H1 (cell line): ENCODE measurements around the gene SLC7A5. TPM values are rescaled to one million over a fixed set of nuclear protein-coding genes. Genes with fewer than 3 reads are reported as not detected.
"Not testable (repeated sequence)": the region's sequence is repeated elsewhere in the genome, so short reads cannot be mapped to it uniquely, and the experiment has no call there.

Experiments
- CTCF ChIA-PET: fragments of 300-600 bp; sonication (Branson Sonifier 250); formaldehyde crosslinking; loops from one replicate; lab custom pipeline; 2021; ENCODE audit not compliant: partially characterized antibody; lab: Charles Lee
- POLR2A ChIA-PET: fragments of 300-600 bp; sonication (Branson Sonifier 250); formaldehyde crosslinking; loops from one replicate; lab custom pipeline; 2021; ENCODE audit warnings: inconsistent platforms; ENCODE audit not compliant: partially characterized antibody; lab: Charles Lee
- DNase-seq, 2 experiments: peaks; one replicate each; pipeline versions ENCODE4 v3.0.0 to v3.0.0-alpha.2; 2010 to 2022; ENCODE audit warnings: low spot score in 2 of 2, low read depth in 1 of 2, mixed read lengths in 1 of 2
- FAIRE-seq: peaks from 2 replicates; lab custom pipeline; 2011; peaks lifted over from hg19 to GRCh38; lab: Jason Lieb, UNC
- H2AFZ ChIP-seq: 2 replicates; pipeline ENCODE4 v1.8.1; 2012; ENCODE audit warnings: low read length, inconsistent platforms
- H2AK5ac ChIP-seq: 2 replicates; pipeline ENCODE4 v1.6.1; 2013; ENCODE audit warnings: low read depth, low read length
- H2BK120ac ChIP-seq: replicated peaks from 2 replicates; pipeline ENCODE3; 2013; ENCODE audit warnings: low read depth, low read length, inconsistent platforms
- H2BK12ac ChIP-seq: 2 replicates; pipeline ENCODE4 v1.6.1; 2013; ENCODE audit warnings: low read depth, low read length
- H2BK15ac ChIP-seq: 2 replicates; pipeline ENCODE4 v1.6.1; 2013; ENCODE audit warnings: low read length
- H2BK20ac ChIP-seq: 2 replicates; pipeline ENCODE4 v1.6.1; 2013; ENCODE audit warnings: low read length
- H2BK5ac ChIP-seq: 2 replicates; pipeline ENCODE4 v1.6.1; 2013; ENCODE audit warnings: low read depth, low read length
- H3K14ac ChIP-seq: 2 replicates; pipeline ENCODE4 v1.6.1; 2013; ENCODE audit warnings: inconsistent platforms; ENCODE audit not compliant: insufficient read length
- H3K18ac ChIP-seq: 2 replicates; pipeline ENCODE4 v1.6.1; 2013; ENCODE audit warnings: low read length; ENCODE audit errors: extremely low read depth
- H3K23ac ChIP-seq: 2 replicates; pipeline ENCODE4 v1.6.1; 2013; ENCODE audit warnings: inconsistent platforms; ENCODE audit not compliant: insufficient read length
- H3K23me2 ChIP-seq: 2 replicates; pipeline ENCODE4 v1.6.1; 2013; ENCODE audit warnings: low read depth, low read length
- H3K27ac ChIP-seq: 2 replicates; pipeline ENCODE4 v1.6.1; 2011; ENCODE audit warnings: low read depth, low read length, inconsistent platforms
- H3K27me3 ChIP-seq, 4 experiments: replicated peaks in 1 of 4; 1 replicate in 1 of 4; 2 replicates in 3 of 4; pipeline versions ENCODE4 v1.6.1 to v1.8.1; 2011 to 2013; ENCODE audit warnings: low read length in 3 of 4, mild to moderate bottlenecking in 3 of 4, inconsistent platforms in 2 of 4, mixed read lengths in 2 of 4, moderate library complexity in 1 of 4; ENCODE audit not compliant: control insufficient read depth in 3 of 4, insufficient read depth in 3 of 4; ENCODE audit errors: extremely low read depth in 1 of 4
- H3K36me3 ChIP-seq, 4 experiments: 2 replicates each; pipeline versions ENCODE4 v1.6.1 to v1.8.1; 2011 to 2013; ENCODE audit warnings: mild to moderate bottlenecking in 4 of 4, low read length in 3 of 4, moderate library complexity in 2 of 4, control low read depth in 1 of 4, inconsistent platforms in 1 of 4; ENCODE audit not compliant: insufficient read depth in 4 of 4, control insufficient read depth in 2 of 4
- H3K4ac ChIP-seq: replicated peaks from 2 replicates; pipeline ENCODE3; 2013; ENCODE audit warnings: low read length, low read depth, mixed read lengths, inconsistent platforms; ENCODE audit not compliant: insufficient read length
- H3K4me1 ChIP-seq, 4 experiments: replicated peaks in 1 of 4; 1 replicate in 1 of 4; 2 replicates in 3 of 4; pipeline versions ENCODE4 v1.6.1 to v1.8.1; 2011 to 2013; ENCODE audit warnings: low read length in 3 of 4, inconsistent platforms in 2 of 4, mixed read lengths in 1 of 4; ENCODE audit not compliant: insufficient read depth in 4 of 4, control insufficient read depth in 3 of 4
- H3K4me2 ChIP-seq, 2 experiments: 2 replicates each; pipeline versions ENCODE4 v1.6.1 to v1.8.1; 2011 to 2013; ENCODE audit warnings: low read depth in 2 of 2, low read length in 2 of 2, control low read depth in 1 of 2, inconsistent platforms in 1 of 2, mild to moderate bottlenecking in 1 of 2; ENCODE audit not compliant: insufficient read depth in 1 of 2
- H3K4me3 ChIP-seq, 4 experiments: fragments of 200-600, 300-600 bp in 1 of 4; sonication (generic), shearing (Covaris generic), sonication (Bioruptor Twin) in 1 of 4; 2 replicates each; pipeline versions ENCODE4 v1.5.1 to v1.8.1; 2011 to 2016; ENCODE audit warnings: low read length in 4 of 4, low read depth in 3 of 4, control low read depth in 2 of 4, inconsistent platforms in 2 of 4, mild to moderate bottlenecking in 2 of 4, mixed read lengths in 1 of 4, moderate library complexity in 1 of 4; ENCODE audit not compliant: insufficient read depth in 2 of 4; ENCODE audit errors: extremely low read depth in 1 of 4
- H3K56ac ChIP-seq: replicated peaks from 2 replicates; pipeline ENCODE3; 2013; ENCODE audit warnings: low read depth, mild to moderate bottlenecking, mixed read lengths, low read length, inconsistent platforms; ENCODE audit not compliant: insufficient read length
- H3K79me1 ChIP-seq: 2 replicates; pipeline ENCODE4 v1.6.1; 2013; ENCODE audit warnings: low read depth, low read length, control low read depth
- H3K79me2 ChIP-seq, 2 experiments: 2 replicates each; pipeline versions ENCODE4 v1.6.1 to v1.8.1; 2012 to 2013; ENCODE audit warnings: low read length in 2 of 2, mild to moderate bottlenecking in 2 of 2, inconsistent platforms in 1 of 2; ENCODE audit not compliant: insufficient read depth in 2 of 2, control insufficient read depth in 1 of 2
- H3K9ac ChIP-seq, 4 experiments: replicated peaks in 1 of 4; 1 replicate in 1 of 4; 2 replicates in 3 of 4; pipeline versions ENCODE4 v1.6.1 to v1.8.1; 2011 to 2013; ENCODE audit warnings: low read depth in 3 of 4, low read length in 3 of 4, control low read depth in 2 of 4, mild to moderate bottlenecking in 2 of 4, moderate library complexity in 2 of 4, inconsistent platforms in 1 of 4; ENCODE audit errors: extremely low read depth in 1 of 4
- H3K9me3 ChIP-seq, 2 experiments: 2 replicates each; pipeline versions ENCODE4 v1.6.1 to v1.8.1; 2012 to 2013; ENCODE audit warnings: mild to moderate bottlenecking in 2 of 2, moderate library complexity in 2 of 2, control low read depth in 1 of 2, inconsistent platforms in 1 of 2, low read depth in 1 of 2, low read length in 1 of 2, mixed read lengths in 1 of 2; ENCODE audit not compliant: insufficient read depth in 2 of 2
- H4K20me1 ChIP-seq, 2 experiments: replicated peaks in 1 of 2; 2 replicates each; pipeline versions ENCODE3 to v1.8.1; 2011 to 2013; ENCODE audit warnings: inconsistent platforms in 2 of 2, low read length in 2 of 2, mild to moderate bottlenecking in 1 of 2; ENCODE audit not compliant: insufficient read depth in 2 of 2, control insufficient read depth in 1 of 2
- H4K5ac ChIP-seq: 2 replicates; pipeline ENCODE4 v1.6.1; 2013; ENCODE audit warnings: low read length, low read depth, mixed read lengths, inconsistent platforms; ENCODE audit not compliant: insufficient read length
- H4K8ac ChIP-seq: 2 replicates; pipeline ENCODE4 v1.8.0; 2013; ENCODE audit warnings: mild to moderate bottlenecking, moderate library complexity, low read length, inconsistent platforms; ENCODE audit not compliant: insufficient read depth; ENCODE audit errors: extremely low read depth
- H4K91ac ChIP-seq: replicated peaks from 2 replicates; pipeline ENCODE3; 2013; ENCODE audit warnings: low read length, mixed read lengths, inconsistent platforms; ENCODE audit not compliant: insufficient read length
- WGBS, 2 experiments: shearing (Covaris generic) in 1 of 2; methylation state at CpG; one replicate each; pipeline versions ENCODE4 v1.1.6 to v1.1.7; 2013 to 2015; ENCODE audit warnings: low lambda C conversion rate in 2 of 2, mixed read lengths in 2 of 2, inconsistent platforms in 1 of 2, low coverage in 1 of 2, missing lambda C conversion rate in 1 of 2; ENCODE audit not compliant: insufficient replicate concordance in 2 of 2, insufficient coverage in 1 of 2, insufficient read length in 1 of 2; ENCODE audit errors: extremely low coverage in 1 of 2, missing lambda C conversion rate in 1 of 2; 5-methylcytosine and 5-hydroxymethylcytosine counted together
- polyA plus RNA-seq, 7 experiments: library from polyadenylated mRNA; depleted of rRNA in 3 of 7; stranded (reverse) in 5 of 7; unstranded in 2 of 7; fragments of >200 nt in 5 of 7; fragments of 200-250 nt in 2 of 7; gene quantifications; 1 replicate in 5 of 7; 2 replicates in 1 of 7; 4 replicates in 1 of 7; pipeline versions ENCODE4 v1.2.1 to v1.2.3, GENCODE V29; 2011 to 2013; ENCODE audit warnings: missing spikeins in 2 of 7, mixed read lengths in 2 of 7
- total RNA-seq: library from RNA; stranded (reverse); fragmentation: NEBNext Ultra II Directional; extraction: Animal tissue kit (Norgen Biotek cat#: 25700); gene quantifications from 2 replicates; pipeline ENCODE4 v1.2.1, GENCODE V29; 2021

Gene SLC7A5
- total and polyA plus RNA-seq, 2 of the 8 experiments (the other 6 are each of a cell fraction or from before 2014, with no cell fraction given) = 68.2 to 341 TPM

GRCh38 chr16:87817370-87817769 is 51.9 kb downstream of the SLC7A5 start:
- H4K20me1 ChIP-seq, H3K9me3 ChIP-seq, H3K79me1 ChIP-seq, H3K18ac ChIP-seq, H3K79me2 ChIP-seq, H3K9ac ChIP-seq, H3K23ac ChIP-seq, H2AFZ ChIP-seq, H3K4ac ChIP-seq, H2BK12ac ChIP-seq, H2AK5ac ChIP-seq, H2BK120ac ChIP-seq, H3K27me3 ChIP-seq, H3K14ac ChIP-seq, H2BK15ac ChIP-seq, H4K5ac ChIP-seq, H4K91ac ChIP-seq, H3K4me3 ChIP-seq, H3K56ac ChIP-seq, DNase-seq, H2BK5ac ChIP-seq, H3K36me3 ChIP-seq, H3K4me2 ChIP-seq, H3K27ac ChIP-seq, H3K23me2 ChIP-seq, FAIRE-seq, H4K8ac ChIP-seq, H2BK20ac ChIP-seq: not testable (repeated sequence)
- peaks cover 7 to 23% (median 14%) of the 10 kb centered on the region in 4 experiments for H3K4me1 ChIP-seq
- POLR2A ChIA-PET = interaction anchor here (0.7 to 12.6 kb wide), 7 partner anchors 11 to 53 kb away, joined by 5 to 117 read pairs (median 19); partner anchors contain the start of genes KLHDC4 and SLC7A5
- WGBS, 2 experiments = 92% methylated on average over 7 of the region's 7 CpGs; no CpG with 5 or more reads in 1 of the 2 experiments
- CTCF ChIA-PET = interaction anchor here (1.1 to 4.0 kb wide), 8 partner anchors 10 to 36 kb away, joined by 3 to 28 read pairs (median 5); no protein-coding TSS in a partner anchor
